MM.1S (cell line): ENCODE measurements around the gene CCL23.

Source experiments
- DNase-seq: peaks from one replicate; pipeline ENCODE4 v3.0.0-alpha.2; 2015
- H2AFZ ChIP-seq: fragments of 300-600 bp; sonication (generic); 2 replicates; pipeline ENCODE4 v1.6.0; 2016; ENCODE audit warnings: antibody characterized with exemption, low read length
- H3F3A ChIP-seq: fragments of 300-600 bp; sonication (generic); 2 replicates; pipeline ENCODE4 v1.6.1; 2016; ENCODE audit warnings: mild to moderate bottlenecking, antibody characterized with exemption, low read length, moderate library complexity, mixed read lengths; ENCODE audit not compliant: insufficient read depth
- H3K27ac ChIP-seq: fragments of 300-600 bp; sonication (generic); 2 replicates; pipeline ENCODE4 v1.5.1; 2016; ENCODE audit warnings: mild to moderate bottlenecking, low read length
- H3K27me3 ChIP-seq: fragments of 300-600 bp; sonication (generic); replicated peaks from 2 replicates; pipeline ENCODE4 v1.6.0; 2016; ENCODE audit warnings: low read length; ENCODE audit not compliant: insufficient read depth
- H3K36me3 ChIP-seq: fragments of 300-600 bp; sonication (generic); replicated peaks from 2 replicates; pipeline ENCODE4 v1.6.1; 2016; ENCODE audit warnings: mild to moderate bottlenecking, low read length, mixed read lengths; ENCODE audit not compliant: insufficient read depth
- H3K4me1 ChIP-seq: fragments of 300-600 bp; sonication (generic); 2 replicates; pipeline ENCODE4 v1.6.1; 2016; ENCODE audit warnings: low read length, mixed read lengths
- H3K4me2 ChIP-seq: fragments of 300-600 bp; sonication (generic); 2 replicates; pipeline ENCODE4 v1.6.0; 2016; ENCODE audit warnings: low read depth, low read length
- H3K4me3 ChIP-seq: fragments of 300-600 bp; sonication (generic); 2 replicates; pipeline ENCODE4 v1.5.1; 2016; ENCODE audit warnings: low read length, mixed read lengths
- H3K79me2 ChIP-seq: fragments of 300-600 bp; sonication (generic); 2 replicates; pipeline ENCODE4 v1.6.1; 2016; ENCODE audit warnings: mixed run types, low read length, mixed read lengths
- H3K9ac ChIP-seq: fragments of 300-600 bp; sonication (generic); 2 replicates; pipeline ENCODE4 v1.6.1; 2016; ENCODE audit warnings: low read length, mixed read lengths
- H3K9me2 ChIP-seq: fragments of 300-600 bp; sonication (generic); replicated peaks from 2 replicates; pipeline ENCODE4 v1.6.1; 2016; ENCODE audit warnings: mild to moderate bottlenecking, low read length, mixed read lengths; ENCODE audit not compliant: insufficient read depth
- H3K9me3 ChIP-seq: fragments of 300-600 bp; sonication (generic); replicated peaks from 2 replicates; pipeline ENCODE4 v1.6.1; 2016; ENCODE audit warnings: mild to moderate bottlenecking, low read length, mixed read lengths; ENCODE audit not compliant: insufficient read depth
- H4K20me1 ChIP-seq: fragments of 300-600 bp; sonication (generic); 2 replicates; pipeline ENCODE4 v1.6.1; 2016; ENCODE audit warnings: mild to moderate bottlenecking, low read length, moderate library complexity, mixed read lengths; ENCODE audit not compliant: insufficient read depth
- CTCF ChIP-seq: fragments of 300-600 bp; sonication (generic); IDR thresholded peaks from 2 replicates; pipeline ENCODE4 v1.5.1; 2016; ENCODE audit warnings: antibody characterized with exemption, low read length, mixed read lengths
- EZH2 ChIP-seq: fragments of 300-600 bp; sonication (generic); optimal IDR thresholded peaks from 2 replicates; pipeline ENCODE3; 2017; ENCODE audit warnings: low read depth, mild to moderate bottlenecking, antibody characterized with exemption, low read length, mixed read lengths
- EZH2phosphoT487 ChIP-seq: fragments of 300-600 bp; sonication (generic); IDR thresholded peaks from 2 replicates; pipeline ENCODE4 v1.6.1; 2018; ENCODE audit warnings: antibody characterized with exemption, low read length

CCL23 gene

GRCh38 chr17:35969558-35970380 lies 48.0 kb downstream of the CCL23 start:
- peak; percentile 78 for DNase-seq
- Histone ChIP-seq H3K9ac (no peak overlapping the region), H3K4me1 (peaks cover 8% of the 10 kb centered on the region), H4K20me1 (no peaks in the 10 kb centered on the region), H3K27ac (no peak overlapping the region), H3K4me3 (no peak overlapping the region), H3F3A (no peaks in the 10 kb centered on the region), H3K4me2 (peak overlapping the region; percentile 28; the same call in 1 of the 2 replicates), H2AFZ (peak overlapping the region; percentile 42), H3K9me3 (no peaks in the 10 kb centered on the region), H3K27me3 (no peaks in the 10 kb centered on the region), H3K79me2 (no peaks in the 10 kb centered on the region), H3K9me2 (no peaks in the 10 kb centered on the region), H3K36me3 (no peaks in the 10 kb centered on the region)
- peak; percentile 80 for TF ChIP-seq CTCF
- no peak for TF ChIP-seq EZH2
- TF ChIP-seq EZH2phosphoT487, result no peak

- Histone ChIP-seq H3K4me1 (peaks cover 8% of the 10 kb centered on the region), H3K27me3 (no peaks in the 10 kb centered on the region), H4K20me1 (no peaks in the 10 kb centered on the region), H3F3A (no peaks in the 10 kb centered on the region), H3K9ac (no peak overlapping the region), H3K36me3 (no peaks in the 10 kb centered on the region), H3K4me3 (no peak overlapping the region), H3K9me2 (no peaks in the 10 kb centered on the region), H2AFZ (no peak overlapping the region), H3K9me3 (no peaks in the 10 kb centered on the region), H3K79me2 (no peaks in the 10 kb centered on the region), H3K27ac (no peak overlapping the region), H3K4me2 (no peak overlapping the region)
- DNase-seq, result no peak
- TF ChIP-seq CTCF, result no peak
- no peak for TF ChIP-seq EZH2
- no peak for TF ChIP-seq EZH2phosphoT487
Observed at GRCh38 chr17:35968520-35969054, 49.2 kb downstream of the CCL23 start.

GRCh38 chr17:35965272-35965671 lies 52.5 kb downstream of the CCL23 start:
- Histone ChIP-seq H3K27ac (no peak overlapping the region), H3K27me3 (no peaks in the 10 kb centered on the region), H3K9ac (no peak overlapping the region), H2AFZ (no peak overlapping the region), H3F3A (no peaks in the 10 kb centered on the region), H4K20me1 (no peaks in the 10 kb centered on the region), H3K36me3 (no peaks in the 10 kb centered on the region), H3K4me2 (no peak overlapping the region), H3K9me2 (no peaks in the 10 kb centered on the region), H3K4me3 (no peak overlapping the region), H3K4me1 (peaks cover 7% of the 10 kb centered on the region), H3K9me3 (no peaks in the 10 kb centered on the region), H3K79me2 (no peaks in the 10 kb centered on the region)
- TF ChIP-seq EZH2phosphoT487, result no peak
- no peak for TF ChIP-seq CTCF
- no peak for TF ChIP-seq EZH2
- no peak for DNase-seq
